H9 (cell line): ENCODE measurements around the gene ABCD1. TPM values are rescaled to one million over a fixed set of nuclear protein-coding genes. Genes with fewer than 3 reads are reported as not detected.
"Not testable (repeated sequence)": the region's sequence is repeated elsewhere in the genome, so short reads cannot be mapped to it uniquely, and the experiment has no call there.

Source experiments
- DNase-seq: peaks from one replicate; pipeline ENCODE4 v3.0.0-alpha.2; 2017
- H2AFZ ChIP-seq: one replicate; pipeline ENCODE4 v1.6.1; 2013; ENCODE audit warnings: mild to moderate bottlenecking, low read length, control low read depth, moderate library complexity
- H2AK5ac ChIP-seq: 2 replicates; pipeline ENCODE4 v1.6.1; 2013; ENCODE audit warnings: low read length, control low read depth, mixed read lengths; ENCODE audit not compliant: insufficient read length
- H2BK120ac ChIP-seq: one replicate; pipeline ENCODE4 v1.6.1; 2013; ENCODE audit warnings: low read depth, mild to moderate bottlenecking, low read length, control low read depth, inconsistent platforms; ENCODE audit not compliant: poor library complexity, severe bottlenecking
- H2BK12ac ChIP-seq: 2 replicates; pipeline ENCODE4 v1.6.1; 2013; ENCODE audit warnings: low read length, control low read depth, mixed read lengths, low read depth; ENCODE audit not compliant: insufficient read length
- H2BK15ac ChIP-seq: 2 replicates; pipeline ENCODE4 v1.6.1; 2013; ENCODE audit warnings: low read depth, low read length, control low read depth
- H2BK20ac ChIP-seq: one replicate; pipeline ENCODE4 v1.6.1; 2013; ENCODE audit warnings: low read depth, mild to moderate bottlenecking, low read length, control low read depth, inconsistent platforms; ENCODE audit not compliant: poor library complexity, severe bottlenecking
- H2BK5ac ChIP-seq: 2 replicates; pipeline ENCODE4 v1.6.1; 2013; ENCODE audit warnings: low read length, control low read depth, mixed read lengths; ENCODE audit not compliant: insufficient read length
- H3K14ac ChIP-seq: 2 replicates; pipeline ENCODE4 v1.6.1; 2013; ENCODE audit warnings: low read length, control low read depth; ENCODE audit not compliant: insufficient read depth
- H3K18ac ChIP-seq: 2 replicates; pipeline ENCODE4 v1.6.1; 2013; ENCODE audit warnings: low read depth, mild to moderate bottlenecking, mixed read lengths, low read length, control low read depth; ENCODE audit not compliant: insufficient read length
- H3K23ac ChIP-seq: 2 replicates; pipeline ENCODE4 v1.6.1; 2013; ENCODE audit warnings: low read length, control low read depth, mixed read lengths, low read depth; ENCODE audit not compliant: insufficient read length
- H3K23me2 ChIP-seq: 2 replicates; pipeline ENCODE4 v1.6.1; 2013; ENCODE audit warnings: low read depth, mild to moderate bottlenecking, mixed read lengths, low read length, control low read depth; ENCODE audit not compliant: insufficient read length, poor library complexity, severe bottlenecking
- H3K27ac ChIP-seq: 2 replicates; pipeline ENCODE4 v1.5.1; 2013; ENCODE audit warnings: low read length, control low read depth, mixed read lengths, low read depth; ENCODE audit not compliant: insufficient read length
- H3K27me3 ChIP-seq: 2 replicates; pipeline ENCODE4 v1.6.1; 2013; ENCODE audit warnings: low read length, control low read depth, inconsistent platforms; ENCODE audit not compliant: insufficient read depth
- H3K4ac ChIP-seq: 2 replicates; pipeline ENCODE4 v1.6.1; 2013; ENCODE audit warnings: low read depth, mild to moderate bottlenecking, control low read depth, inconsistent platforms, low read length, moderate library complexity
- H3K4me1 ChIP-seq: 2 replicates; pipeline ENCODE4 v1.6.1; 2013; ENCODE audit warnings: low read length, control low read depth, inconsistent platforms; ENCODE audit not compliant: insufficient read depth
- H3K4me2 ChIP-seq: 2 replicates; pipeline ENCODE4 v1.6.1; 2013; ENCODE audit warnings: low read length, control low read depth, mixed read lengths; ENCODE audit not compliant: insufficient read length, insufficient read depth
- H3K56ac ChIP-seq: 2 replicates; pipeline ENCODE4 v1.6.1; 2013; ENCODE audit warnings: low read depth, mild to moderate bottlenecking, mixed read lengths, low read length, control low read depth; ENCODE audit not compliant: insufficient read length
- H3K79me1 ChIP-seq: 2 replicates; pipeline ENCODE4 v1.6.1; 2013; ENCODE audit warnings: low read depth, mild to moderate bottlenecking, moderate library complexity, low read length, control low read depth, inconsistent platforms; ENCODE audit not compliant: insufficient read depth, poor library complexity, severe bottlenecking
- H3K79me2 ChIP-seq: 2 replicates; pipeline ENCODE4 v1.6.1; 2013; ENCODE audit warnings: low read length, control low read depth, inconsistent platforms; ENCODE audit not compliant: insufficient read depth
- H3K9ac ChIP-seq: 2 replicates; pipeline ENCODE4 v1.6.1; 2013; ENCODE audit warnings: low read length, control low read depth, mixed read lengths; ENCODE audit not compliant: insufficient read length; ENCODE audit errors: extremely low read depth
- H3K9me3 ChIP-seq: one replicate; pipeline ENCODE4 v1.6.1; 2013; ENCODE audit warnings: low read depth, low read length, inconsistent platforms; ENCODE audit not compliant: control insufficient read depth
- H3T11ph ChIP-seq: one replicate; pipeline ENCODE4 v1.6.1; 2013; ENCODE audit warnings: mild to moderate bottlenecking, low read length, control low read depth, inconsistent platforms
- H4K20me1 ChIP-seq: one replicate; pipeline ENCODE4 v1.6.1; 2013; ENCODE audit not compliant: control insufficient read depth, insufficient read length, insufficient read depth
- H4K5ac ChIP-seq: 2 replicates; pipeline ENCODE4 v1.6.1; 2013; ENCODE audit warnings: low read depth, mild to moderate bottlenecking, mixed read lengths, low read length, control low read depth; ENCODE audit not compliant: insufficient read length
- H4K8ac ChIP-seq: replicated peaks from 2 replicates; pipeline ENCODE4 v1.6.1; 2013; ENCODE audit warnings: low read length, control low read depth, mixed read lengths, low read depth; ENCODE audit not compliant: insufficient read length
- H4K91ac ChIP-seq: 2 replicates; pipeline ENCODE4 v1.6.1; 2013; ENCODE audit warnings: low read depth, mild to moderate bottlenecking, moderate library complexity, mixed read lengths, low read length, control low read depth; ENCODE audit not compliant: insufficient read length
- H3K27ac Mint-ChIP-seq, 3 experiments: 2 replicates in 2 of 3; 3 replicates in 1 of 3; pipeline ENCODE4 v1.8.0; 2020 to 2021; ENCODE audit warnings: mixed read lengths in 3 of 3, mild to moderate bottlenecking in 1 of 3, moderate library complexity in 1 of 3
- H3K27me3 Mint-ChIP-seq: 2 replicates; pipeline ENCODE4 v1.8.0; 2021; ENCODE audit warnings: low read depth, mild to moderate bottlenecking, moderate library complexity, mixed read lengths
- H3K36me3 Mint-ChIP-seq, 3 experiments: 2 replicates in 2 of 3; 3 replicates in 1 of 3; pipeline ENCODE4 v1.8.0; 2020 to 2021; ENCODE audit warnings: low read depth in 3 of 3, mixed read lengths in 3 of 3; ENCODE audit not compliant: insufficient read depth in 1 of 3
- H3K4me1 Mint-ChIP-seq, 2 experiments: 2 replicates each; pipeline ENCODE4 v1.8.0; 2020; ENCODE audit warnings: mixed read lengths in 2 of 2
- H3K4me3 Mint-ChIP-seq, 2 experiments: 2 replicates in 1 of 2; 3 replicates in 1 of 2; pipeline ENCODE4 v1.8.0; 2020 to 2021; ENCODE audit warnings: mild to moderate bottlenecking in 2 of 2, mixed read lengths in 2 of 2, moderate library complexity in 1 of 2
- H3K9me3 Mint-ChIP-seq, 2 experiments: 2 replicates in 1 of 2; 3 replicates in 1 of 2; pipeline ENCODE4 v1.8.0; 2020; ENCODE audit warnings: mild to moderate bottlenecking in 2 of 2, mixed read lengths in 2 of 2, moderate library complexity in 1 of 2
- WGBS: extraction: QIAGEN DNeasy Blood & Tissue Kit; methylation state at CpG from one replicate; pipeline ENCODE4 v1.1.7; 2013; ENCODE audit warnings: missing lambda C conversion rate, low lambda C conversion rate, mixed read lengths; ENCODE audit not compliant: insufficient read length; ENCODE audit errors: extremely low coverage; 5-methylcytosine and 5-hydroxymethylcytosine counted together
- total RNA-seq: library from RNA; stranded (reverse); gene quantifications from 2 replicates; pipeline ENCODE4 v1.2.1, GENCODE V29; 2021

The ABCD1 gene
- total RNA-seq, 1 experiment from 2014 or later, result 11.1 TPM

GRCh38 chrX:153742796-153743467 lies 18.3 kb downstream of the ABCD1 start:
- Mint-ChIP-seq H3K9me3 (peaks cover 60 to 76% of the 10 kb centered on the region in 2 experiments), H3K36me3 (peaks cover 2 to 14% (median 4%) of the 10 kb centered on the region in 3 experiments; a peak in 6 of 7 replicates)
- H4K20me1 ChIP-seq, H2BK12ac ChIP-seq, H3K27me3 ChIP-seq, H3K4me1 ChIP-seq, H3K14ac ChIP-seq, H3K23ac ChIP-seq, H3K27ac ChIP-seq, H4K91ac ChIP-seq, H3K27ac Mint-ChIP-seq, H3T11ph ChIP-seq, H3K4ac ChIP-seq, H4K5ac ChIP-seq, DNase-seq, H3K9me3 ChIP-seq, H3K4me1 Mint-ChIP-seq, H2BK120ac ChIP-seq, H2BK20ac ChIP-seq, H3K4me2 ChIP-seq, H2AFZ ChIP-seq, H2BK5ac ChIP-seq, H3K4me3 Mint-ChIP-seq, H3K79me2 ChIP-seq, H3K23me2 ChIP-seq, H3K9ac ChIP-seq, H4K8ac ChIP-seq, H3K27me3 Mint-ChIP-seq, H2AK5ac ChIP-seq, H3K56ac ChIP-seq, H2BK15ac ChIP-seq, H3K18ac ChIP-seq, H3K79me1 ChIP-seq: not testable (repeated sequence)
- no CpG with 5 or more reads among the region's 32 CpGs for WGBS

- not testable (repeated sequence) for H3K27ac Mint-ChIP-seq, H2AK5ac ChIP-seq, H2BK120ac ChIP-seq, H3K56ac ChIP-seq, H4K5ac ChIP-seq, H3K79me1 ChIP-seq, H3K18ac ChIP-seq, H2BK15ac ChIP-seq, H3K4me1 Mint-ChIP-seq, H3K14ac ChIP-seq, H3K4me1 ChIP-seq, H4K20me1 ChIP-seq, H2AFZ ChIP-seq, H2BK12ac ChIP-seq, H3T11ph ChIP-seq, H3K23ac ChIP-seq, H3K27ac ChIP-seq, H3K9me3 ChIP-seq, H3K4ac ChIP-seq, H3K27me3 ChIP-seq, H3K27me3 Mint-ChIP-seq, H3K79me2 ChIP-seq, H2BK5ac ChIP-seq, H3K23me2 ChIP-seq, H3K9ac ChIP-seq, H4K8ac ChIP-seq, H2BK20ac ChIP-seq, H4K91ac ChIP-seq
- peaks cover 59 to 78% of the 10 kb centered on the region in 2 experiments for H3K9me3 Mint-ChIP-seq
- H3K36me3 Mint-ChIP-seq, result peaks cover 0 to 11% (median 4%) of the 10 kb centered on the region in 3 experiments; a peak in 4 of 7 replicates
- peak; percentile 87 for DNase-seq
- H3K4me3 Mint-ChIP-seq, result peak overlapping the region; percentile 59 to 76
- peak overlapping the region; percentile 73 for H3K4me2 ChIP-seq
- WGBS, result no CpG with 5 or more reads among the region's 35 CpGs
These were observed 19.0 kb downstream of the ABCD1 start for GRCh38 chrX:153743468-153744209.
